H1 (cell line): ENCODE results near the gene MAPRE3.

Experiments
- CTCF ChIP-seq, 3 experiments: IDR thresholded peaks; 1 replicate in 2 of 3; 2 replicates in 1 of 3; pipeline versions ENCODE4 v1.5.1 to v1.6.1; 2011; ENCODE audit warnings: low read length in 3 of 3, mild to moderate bottlenecking in 3 of 3, inconsistent platforms in 2 of 3, low read depth in 1 of 3, moderate library complexity in 1 of 3; ENCODE audit not compliant: insufficient read depth in 1 of 3; ENCODE audit errors: control extremely low read depth in 1 of 3
- EP300 ChIP-seq, 2 experiments: IDR thresholded peaks; 1 replicate in 1 of 2; 2 replicates in 1 of 2; pipeline ENCODE4 v1.6.1; 2011 to 2012; ENCODE audit warnings: low read depth in 2 of 2, low read length in 2 of 2, mild to moderate bottlenecking in 2 of 2, borderline replicate concordance in 1 of 2, inconsistent platforms in 1 of 2, moderate library complexity in 1 of 2
- FOSL1 ChIP-seq: IDR thresholded peaks from 2 replicates; pipeline ENCODE4 v1.6.1; 2011; ENCODE audit warnings: mild to moderate bottlenecking, low read depth, low read length, moderate library complexity; ENCODE audit not compliant: insufficient read depth
- GABPA ChIP-seq: IDR thresholded peaks from 2 replicates; pipeline ENCODE4 v1.6.1; 2011; ENCODE audit warnings: mild to moderate bottlenecking, low read length, moderate library complexity, borderline replicate concordance; ENCODE audit not compliant: insufficient read depth
- JUN ChIP-seq: IDR thresholded peaks from 2 replicates; pipeline ENCODE4 v1.6.1; 2011; ENCODE audit warnings: low read depth, mild to moderate bottlenecking, improper control_type of control experiment, low read length
- JUND ChIP-seq: IDR thresholded peaks from 2 replicates; pipeline ENCODE4 v1.6.1; 2011; ENCODE audit warnings: mild to moderate bottlenecking, improper control_type of control experiment, low read length
- KDM4A ChIP-seq: IDR thresholded peaks from one replicate; pipeline ENCODE4 v1.7.1; 2012; ENCODE audit warnings: low read depth, mild to moderate bottlenecking, moderate library complexity, low read length, inconsistent platforms; ENCODE audit not compliant: severe bottlenecking
- POLR2A ChIP-seq, 2 experiments: IDR thresholded peaks; 1 replicate in 1 of 2; 2 replicates in 1 of 2; pipeline ENCODE4 v1.6.1; 2011; ENCODE audit warnings: low read depth in 2 of 2, low read length in 2 of 2, mild to moderate bottlenecking in 2 of 2; ENCODE audit errors: control extremely low read depth in 1 of 2
- POLR2AphosphoS5 ChIP-seq: IDR thresholded peaks from 2 replicates; pipeline ENCODE4 v1.6.1; 2011; ENCODE audit warnings: low read depth, low read length
- RAD21 ChIP-seq, 2 experiments: IDR thresholded peaks in 1 of 2; conservative IDR thresholded peaks in 1 of 2; 2 replicates each; pipeline ENCODE4 v1.6.1; 2011; ENCODE audit warnings: low read depth in 2 of 2, low read length in 2 of 2, improper control_type of control experiment in 1 of 2, inconsistent platforms in 1 of 2, mild to moderate bottlenecking in 1 of 2, moderate library complexity in 1 of 2
- RFX5 ChIP-seq: IDR thresholded peaks from 2 replicates; pipeline ENCODE4 v1.6.1; 2011; ENCODE audit warnings: low read depth, low read length, improper control_type of control experiment, borderline replicate concordance
- TAF7 ChIP-seq: optimal IDR thresholded peaks from 2 replicates; pipeline ENCODE3; 2011; ENCODE audit warnings: low read depth, mild to moderate bottlenecking, inconsistent platforms, low read length, moderate library complexity, borderline replicate concordance
- TF ChIP-seq, protein P1 (sequence below): IDR thresholded peaks from 2 replicates; pipeline ENCODE4 v1.6.1; 2012; ENCODE audit warnings: inconsistent platforms

GRCh38 chr2:26982102-26982742 lies 11.8 kb downstream of the MAPRE3 start:
- TF ChIP-seq JUND (no peak), POLR2AphosphoS5 (no peak), RFX5 (no peak), FOSL1 (no peak), JUN (no peak), POLR2A (IDR thresholded peaks at IDR 0.05; ENCODE audit: control extremely low read depth in 1 of 2, low read depth in 2 of 2, low read length in 2 of 2) (no peak), CTCF (IDR thresholded peaks at IDR 0.05; ENCODE audit: control extremely low read depth in 1 of 3, insufficient read depth in 1 of 3, low read depth in 1 of 3, low read length in 3 of 3) (peak in 2 of 3 experiments; percentile 35 to 58; a peak in 3 of 4 replicates), KDM4A (no peak), TAF7 (no peak), RAD21 (IDR thresholded peaks at IDR 0.05 in 1 of 2, conservative IDR thresholded peaks at IDR 0.05 in 1 of 2; ENCODE audit: low read depth in 2 of 2, low read length in 2 of 2) (no peak; a peak in 1 of 4 replicates), GABPA (no peak), EP300 (IDR thresholded peaks at IDR 0.05; ENCODE audit: borderline replicate concordance in 1 of 2, low read depth in 2 of 2, low read length in 2 of 2) (no peak)
- TF ChIP-seq, protein P1, sequence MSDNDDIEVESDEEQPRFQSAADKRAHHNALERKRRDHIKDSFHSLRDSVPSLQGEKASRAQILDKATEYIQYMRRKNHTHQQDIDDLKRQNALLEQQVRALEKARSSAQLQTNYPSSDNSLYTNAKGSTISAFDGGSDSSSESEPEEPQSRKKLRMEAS: no peak
